ENCODE data around the gene ERH.
A peak's percentile ranks its signal among the peaks of the same experiment; 100 is the strongest.
"Not testable (repeated sequence)": the region's sequence is repeated elsewhere in the genome, so short reads cannot be mapped to it uniquely, and the experiment has no call there.

Gene ERH

GRCh38 chr14:69408331-69408960, 10.3 kb upstream of the ERH start:
- Mint-ChIP-seq H3K4me1 (ENCODE audit: low read depth) (peaks cover 18% of the 10 kb centered on the region), H3K27ac (peak overlapping the region; percentile 34), H3K9me3 (no peaks in the 10 kb centered on the region), H3K27me3 (no peaks in the 10 kb centered on the region), H3K4me3 (no peak overlapping the region), H3K36me3 (ENCODE audit: low read depth) (peaks cover 15% of the 10 kb centered on the region)
- intact Hi-C loops (cut with micrococcal nuclease): no loop called here

GRCh38 chr14:69405762-69406161, 7.7 kb upstream of the ERH start:
- no peak overlapping the region for H3K4me3 Mint-ChIP-seq
- intact Hi-C loops (cut with micrococcal nuclease): no loop called here
- H3K27ac Mint-ChIP-seq: no peak overlapping the region
- H3K27me3 Mint-ChIP-seq: no peaks in the 10 kb centered on the region
- peaks cover 23% of the 10 kb centered on the region for H3K4me1 Mint-ChIP-seq (ENCODE audit: low read depth)
- H3K9me3 Mint-ChIP-seq: no peaks in the 10 kb centered on the region
- H3K36me3 Mint-ChIP-seq (ENCODE audit: low read depth): peaks cover 15% of the 10 kb centered on the region

- H3K4me1 Mint-ChIP-seq (ENCODE audit: low read depth): peaks cover 32% of the 10 kb centered on the region
- H3K4me3 Mint-ChIP-seq: no peak overlapping the region
- intact Hi-C loops (cut with micrococcal nuclease): no loop called here
- no peaks in the 10 kb centered on the region for H3K9me3 Mint-ChIP-seq
- H3K27ac Mint-ChIP-seq: no peak overlapping the region
- peaks cover 15% of the 10 kb centered on the region for H3K36me3 Mint-ChIP-seq (ENCODE audit: low read depth)
- H3K27me3 Mint-ChIP-seq: no peaks in the 10 kb centered on the region
Observed at GRCh38 chr14:69404883-69405282, 6.8 kb upstream of the ERH start.

- peaks cover 15% of the 10 kb centered on the region for H3K36me3 Mint-ChIP-seq (ENCODE audit: low read depth)
- peaks cover 36% of the 10 kb centered on the region for H3K4me1 Mint-ChIP-seq (ENCODE audit: low read depth)
- intact Hi-C loops (cut with micrococcal nuclease): no loop called here
- no peaks in the 10 kb centered on the region for H3K27me3 Mint-ChIP-seq
- H3K4me3 Mint-ChIP-seq: no peak overlapping the region
- H3K9me3 Mint-ChIP-seq: no peaks in the 10 kb centered on the region
- no peak overlapping the region for H3K27ac Mint-ChIP-seq
Observed at GRCh38 chr14:69404478-69404877, 6.4 kb upstream of the ERH start.

- Mint-ChIP-seq H3K36me3 (ENCODE audit: low read depth) (peaks cover 21% of the 10 kb centered on the region), H3K4me1 (ENCODE audit: low read depth) (peaks cover 27% of the 10 kb centered on the region), H3K27me3 (no peaks in the 10 kb centered on the region), H3K27ac (no peak overlapping the region), H3K9me3 (no peaks in the 10 kb centered on the region), H3K4me3 (peak overlapping the region; percentile 20)
- intact Hi-C loops (cut with micrococcal nuclease): no loop called here
Observed at GRCh38 chr14:69401841-69402240, 3.7 kb upstream of the ERH start.

- H3K27ac Mint-ChIP-seq: no peak overlapping the region
- no peaks in the 10 kb centered on the region for H3K9me3 Mint-ChIP-seq
- peak overlapping the region; percentile 65 for H3K4me3 Mint-ChIP-seq
- intact Hi-C loops (cut with micrococcal nuclease): no loop called here
- H3K36me3 Mint-ChIP-seq (ENCODE audit: low read depth): peaks cover 37% of the 10 kb centered on the region
- no peaks in the 10 kb centered on the region for H3K27me3 Mint-ChIP-seq
- peaks cover 27% of the 10 kb centered on the region for H3K4me1 Mint-ChIP-seq (ENCODE audit: low read depth)
Observed at GRCh38 chr14:69400154-69400553, 2.1 kb upstream of the ERH start.

- H3K36me3 Mint-ChIP-seq (ENCODE audit: low read depth): peaks cover 37% of the 10 kb centered on the region
- peak overlapping the region; percentile 89 for H3K4me3 Mint-ChIP-seq
- H3K9me3 Mint-ChIP-seq: no peaks in the 10 kb centered on the region
- intact Hi-C loops (cut with micrococcal nuclease): no loop called here
- peak overlapping the region; percentile 95 for H3K27ac Mint-ChIP-seq
- no peaks in the 10 kb centered on the region for H3K27me3 Mint-ChIP-seq
- H3K4me1 Mint-ChIP-seq (ENCODE audit: low read depth): peaks cover 27% of the 10 kb centered on the region
Observed at GRCh38 chr14:69399750-69400149, 1.7 kb upstream of the ERH start.

GRCh38 chr14:69398818-69399210, 715 bp upstream of the ERH start:
- Mint-ChIP-seq H3K4me1 (ENCODE audit: low read depth) (peaks cover 27% of the 10 kb centered on the region), H3K27ac (peak overlapping the region; percentile 95), H3K36me3 (ENCODE audit: low read depth) (peaks cover 42% of the 10 kb centered on the region), H3K27me3 (no peaks in the 10 kb centered on the region), H3K9me3 (no peaks in the 10 kb centered on the region), H3K4me3 (peak overlapping the region; percentile 89)
- intact Hi-C loops (cut with micrococcal nuclease): loop anchor here (1.0 kb wide), 1 partner anchor 61 kb away; no protein-coding TSS in a partner anchor

- intact Hi-C loops (cut with micrococcal nuclease): no loop called here
- Mint-ChIP-seq H3K9me3 (no peaks in the 10 kb centered on the region), H3K4me1 (ENCODE audit: low read depth) (peaks cover 45% of the 10 kb centered on the region), H3K27ac (no peak overlapping the region), H3K36me3 (ENCODE audit: low read depth) (peaks cover 71% of the 10 kb centered on the region), H3K4me3 (no peak overlapping the region), H3K27me3 (no peaks in the 10 kb centered on the region)
Observed at GRCh38 chr14:69395929-69396328, 2.2 kb downstream of the ERH start.

GRCh38 chr14:69392481-69392880, 5.6 kb downstream of the ERH start:
- Mint-ChIP-seq H3K27ac (no peak overlapping the region), H3K4me3 (no peak overlapping the region), H3K9me3 (no peaks in the 10 kb centered on the region), H3K27me3 (no peaks in the 10 kb centered on the region), H3K36me3 (ENCODE audit: low read depth) (peaks cover 91% of the 10 kb centered on the region), H3K4me1 (ENCODE audit: low read depth) (peaks cover 34% of the 10 kb centered on the region)
- intact Hi-C loops (cut with micrococcal nuclease): no loop called here

GRCh38 chr14:69391400-69391799, 6.7 kb downstream of the ERH start:
- Mint-ChIP-seq H3K36me3 (ENCODE audit: low read depth) (peaks cover 98% of the 10 kb centered on the region), H3K4me1 (ENCODE audit: low read depth) (peaks cover 29% of the 10 kb centered on the region)
- intact Hi-C loops (cut with micrococcal nuclease); H3K27me3 Mint-ChIP-seq; H3K4me3 Mint-ChIP-seq; H3K9me3 Mint-ChIP-seq; H3K27ac Mint-ChIP-seq: not testable (repeated sequence)

- Mint-ChIP-seq H3K27ac (no peak overlapping the region), H3K4me3 (no peak overlapping the region), H3K9me3 (no peaks in the 10 kb centered on the region), H3K4me1 (ENCODE audit: low read depth) (peaks cover 27% of the 10 kb centered on the region), H3K27me3 (no peaks in the 10 kb centered on the region), H3K36me3 (ENCODE audit: low read depth) (peaks cover 81% of the 10 kb centered on the region)
- intact Hi-C loops (cut with micrococcal nuclease): no loop called here
Observed at GRCh38 chr14:69387311-69387710, 10.8 kb downstream of the ERH start.

GRCh38 chr14:69378274-69378673, 19.8 kb downstream of the ERH start:
- Mint-ChIP-seq H3K27ac (no peak overlapping the region), H3K27me3 (no peaks in the 10 kb centered on the region), H3K4me3 (no peak overlapping the region), H3K36me3 (ENCODE audit: low read depth) (peaks cover 68% of the 10 kb centered on the region), H3K4me1 (ENCODE audit: low read depth) (peaks cover 12% of the 10 kb centered on the region), H3K9me3 (no peaks in the 10 kb centered on the region)
- intact Hi-C loops (cut with micrococcal nuclease): no loop called here

GRCh38 chr14:69376439-69376838, 21.7 kb downstream of the ERH start:
- no peaks in the 10 kb centered on the region for H3K27me3 Mint-ChIP-seq
- H3K4me1 Mint-ChIP-seq (ENCODE audit: low read depth): peaks cover 12% of the 10 kb centered on the region
- intact Hi-C loops (cut with micrococcal nuclease): no loop called here
- peaks cover 71% of the 10 kb centered on the region for H3K36me3 Mint-ChIP-seq (ENCODE audit: low read depth)
- no peak overlapping the region for H3K4me3 Mint-ChIP-seq
- no peak overlapping the region for H3K27ac Mint-ChIP-seq
- no peaks in the 10 kb centered on the region for H3K9me3 Mint-ChIP-seq

- H3K27me3 Mint-ChIP-seq: no peaks in the 10 kb centered on the region
Observed at GRCh38 chr14:69375722-69376121, 22.4 kb downstream of the ERH start.

More at GRCh38 chr14:69375722-69376121, 22.4 kb downstream of the ERH start:
- intact Hi-C loops (cut with micrococcal nuclease): no loop called here
- Mint-ChIP-seq H3K9me3 (no peaks in the 10 kb centered on the region), H3K36me3 (ENCODE audit: low read depth) (peaks cover 64% of the 10 kb centered on the region), H3K4me3 (no peak overlapping the region), H3K4me1 (ENCODE audit: low read depth) (peaks cover 12% of the 10 kb centered on the region), H3K27ac (no peak overlapping the region)

Data from dendritic cell treated with granulocyte-macrophage colony-stimulating factor and Interleukin-4, amounts not matched to agents 40 ng/mL and 50 ng/mL, for 4 days (primary cell).